IPS DF 6.9 (cell line): ENCODE results near the gene CALCOCO1.
"Not testable (repeated sequence)": the region's sequence is repeated elsewhere in the genome, so short reads cannot be mapped to it uniquely, and the experiment has no call there.

ENCODE experiments used
- DNase-seq: peaks from one replicate; pipeline ENCODE4 v3.0.0-alpha.2; 2013; ENCODE audit warnings: low read depth, low spot score
- H3K27ac ChIP-seq: one replicate; pipeline ENCODE4 v1.5.1; 2013; ENCODE audit warnings: low read length, control low read depth
- H3K27me3 ChIP-seq: 2 replicates; pipeline ENCODE4 v1.6.1; 2013; ENCODE audit warnings: mild to moderate bottlenecking, low read length; ENCODE audit not compliant: control insufficient read depth, insufficient read depth
- H3K36me3 ChIP-seq: 2 replicates; pipeline ENCODE4 v1.6.1; 2013; ENCODE audit warnings: low read length; ENCODE audit not compliant: control insufficient read depth, insufficient read depth
- H3K4me1 ChIP-seq: 2 replicates; pipeline ENCODE4 v1.6.1; 2013; ENCODE audit warnings: low read length; ENCODE audit not compliant: control insufficient read depth, insufficient read depth
- H3K4me3 ChIP-seq: 2 replicates; pipeline ENCODE4 v1.5.1; 2013; ENCODE audit warnings: mild to moderate bottlenecking, low read length
- H3K9me3 ChIP-seq: 2 replicates; pipeline ENCODE4 v1.6.1; 2013; ENCODE audit warnings: low read length, inconsistent platforms; ENCODE audit not compliant: control insufficient read depth, insufficient read depth
- WGBS: extraction: QIAGEN DNeasy Blood & Tissue Kit; methylation state at CpG from one replicate; pipeline ENCODE4 v1.1.7; 2013; ENCODE audit warnings: mixed read lengths, missing lambda C conversion rate; ENCODE audit not compliant: insufficient read length, insufficient coverage; 5-methylcytosine and 5-hydroxymethylcytosine counted together

The CALCOCO1 gene

GRCh38 chr12:53727310-53728041, at the start of gene CALCOCO1:
Gene CALCOCO1 (minus strand): TSS chr12:53727452. CDS start chr12:53725242, 2,210 bp downstream.
- WGBS: no CpG with 5 or more reads among the region's 38 CpGs
- no peak within 1 kb of the TSS for H3K27ac ChIP-seq
- H3K4me3 ChIP-seq: peak within 1 kb of the TSS; percentile 70; the same call in 1 of the 2 replicates

GRCh38 chr12:53776872-53777271, 49.6 kb upstream of the CALCOCO1 start:
- no peak overlapping the region for H3K4me3 ChIP-seq
- no peaks in the 10 kb centered on the region; the same call in 1 of the 2 replicates for H3K27me3 ChIP-seq
- no peaks in the 10 kb centered on the region for H3K9me3 ChIP-seq
- H3K36me3 ChIP-seq: no peaks in the 10 kb centered on the region
- H3K27ac ChIP-seq: no peak overlapping the region
- no CpG with 5 or more reads among the region's 1 CpG for WGBS
- DNase-seq: no peak
- H3K4me1 ChIP-seq: no peaks in the 10 kb centered on the region

More at GRCh38 chr12:53727310-53728041, at the start of gene CALCOCO1:
- H3K9me3 ChIP-seq: no peaks in the 10 kb centered on the region
- H3K27me3 ChIP-seq: no peaks in the 10 kb centered on the region
- no peaks in the 10 kb centered on the region for H3K4me1 ChIP-seq
- peak; percentile 95 for DNase-seq
- no peaks in the 10 kb centered on the region for H3K36me3 ChIP-seq

- Histone ChIP-seq H3K4me3 (no peak overlapping the region), H3K4me1 (no peaks in the 10 kb centered on the region), H3K27ac (no peak overlapping the region), H3K27me3 (no peaks in the 10 kb centered on the region; the same call in 1 of the 2 replicates), H3K9me3 (no peaks in the 10 kb centered on the region), H3K36me3 (no peaks in the 10 kb centered on the region)
- DNase-seq: no peak
- no CpG with 5 or more reads among the region's 6 CpGs for WGBS
These were observed 48.4 kb upstream of the CALCOCO1 start for GRCh38 chr12:53775478-53776145.

- Histone ChIP-seq H3K9me3 (no peaks in the 10 kb centered on the region), H3K4me3 (no peak overlapping the region), H3K36me3 (no peaks in the 10 kb centered on the region), H3K27ac (no peak overlapping the region), H3K4me1 (no peaks in the 10 kb centered on the region), H3K27me3 (peaks cover 2% of the 10 kb centered on the region)
- no peak for DNase-seq
These were observed 43.0 kb upstream of the CALCOCO1 start for GRCh38 chr12:53770281-53770680.

- H3K36me3 ChIP-seq: no peaks in the 10 kb centered on the region
- no peak overlapping the region for H3K27ac ChIP-seq
- no CpG with 5 or more reads among the region's 5 CpGs for WGBS
- no peak overlapping the region for H3K4me3 ChIP-seq
- H3K27me3 ChIP-seq: peaks cover 4% of the 10 kb centered on the region
- H3K9me3 ChIP-seq: no peaks in the 10 kb centered on the region
- no peak for DNase-seq
- no peaks in the 10 kb centered on the region for H3K4me1 ChIP-seq
These were observed 41.7 kb upstream of the CALCOCO1 start for GRCh38 chr12:53768976-53769375.

- H3K4me3 ChIP-seq: no peak overlapping the region
- no peaks in the 10 kb centered on the region for H3K36me3 ChIP-seq
- H3K9me3 ChIP-seq: no peaks in the 10 kb centered on the region
- peaks cover 4% of the 10 kb centered on the region; the same call in 1 of the 2 replicates for H3K27me3 ChIP-seq
- DNase-seq: no peak
- no peaks in the 10 kb centered on the region for H3K4me1 ChIP-seq
- no CpG with 5 or more reads among the region's 3 CpGs for WGBS
- H3K27ac ChIP-seq: no peak overlapping the region
These were observed 39.6 kb upstream of the CALCOCO1 start for GRCh38 chr12:53766881-53767280.

- no peaks in the 10 kb centered on the region for H3K36me3 ChIP-seq
- no peak for DNase-seq
- no CpG with 5 or more reads among the region's 2 CpGs for WGBS
- no peak overlapping the region for H3K27ac ChIP-seq
- no peaks in the 10 kb centered on the region for H3K4me1 ChIP-seq
- H3K4me3 ChIP-seq: no peak overlapping the region
- no peaks in the 10 kb centered on the region for H3K9me3 ChIP-seq
- H3K27me3 ChIP-seq: peaks cover 4% of the 10 kb centered on the region; the same call in 1 of the 2 replicates
These were observed 38.6 kb upstream of the CALCOCO1 start for GRCh38 chr12:53765891-53766290.

- H3K4me1 ChIP-seq: no peaks in the 10 kb centered on the region
These were observed 37.4 kb upstream of the CALCOCO1 start for GRCh38 chr12:53764615-53765014.

GRCh38 chr12:53762793-53763192, 35.5 kb upstream of the CALCOCO1 start:
- not testable (repeated sequence) for DNase-seq, H3K9me3 ChIP-seq, H3K4me1 ChIP-seq, H3K27ac ChIP-seq, H3K36me3 ChIP-seq, H3K4me3 ChIP-seq, H3K27me3 ChIP-seq
- no CpG with 5 or more reads among the region's 3 CpGs for WGBS

More at GRCh38 chr12:53764615-53765014, 37.4 kb upstream of the CALCOCO1 start:
- Histone ChIP-seq H3K27me3 (peaks cover 4% of the 10 kb centered on the region; the same call in 1 of the 2 replicates), H3K36me3 (no peaks in the 10 kb centered on the region), H3K9me3 (no peaks in the 10 kb centered on the region), H3K4me3 (no peak overlapping the region), H3K27ac (no peak overlapping the region)
- no peak for DNase-seq
- WGBS: no CpG with 5 or more reads among the region's 4 CpGs

GRCh38 chr12:53761306-53761705, 34.1 kb upstream of the CALCOCO1 start:
- no peak overlapping the region for H3K4me3 ChIP-seq
- DNase-seq: no peak
- H3K9me3 ChIP-seq: no peaks in the 10 kb centered on the region
- H3K27ac ChIP-seq: no peak overlapping the region
- no peaks in the 10 kb centered on the region for H3K36me3 ChIP-seq
- peaks cover 2% of the 10 kb centered on the region; the same call in 1 of the 2 replicates for H3K27me3 ChIP-seq
- peaks cover 4% of the 10 kb centered on the region; the same call in 1 of the 2 replicates for H3K4me1 ChIP-seq
